Neural crest cell (in vitro differentiated cells): ENCODE measurements around the gene SLIT3. TPM values are rescaled to one million over a fixed set of nuclear protein-coding genes. Genes with fewer than 3 reads are reported as not detected.

Experiments
- DNase-seq: peaks from one replicate; pipeline ENCODE4 v3.0.0; 2021; ENCODE audit warnings: low read depth, mixed read lengths, low spot score
- H3K27ac Mint-ChIP-seq: one replicate; pipeline ENCODE4 v1.8.0; 2021; ENCODE audit warnings: mild to moderate bottlenecking, mixed read lengths; ENCODE audit not compliant: unreplicated experiment
- H3K27me3 Mint-ChIP-seq: 2 replicates; pipeline ENCODE4 v1.8.0; 2021; ENCODE audit warnings: low read depth, mild to moderate bottlenecking, mixed read lengths
- H3K36me3 Mint-ChIP-seq: 2 replicates; pipeline ENCODE4 v1.8.0; 2021; ENCODE audit warnings: low read depth, mild to moderate bottlenecking, mixed read lengths
- H3K4me1 Mint-ChIP-seq: 2 replicates; pipeline ENCODE4 v1.8.0; 2021; ENCODE audit warnings: mixed read lengths
- H3K4me3 Mint-ChIP-seq: one replicate; pipeline ENCODE4 v1.8.0; 2021; ENCODE audit warnings: mild to moderate bottlenecking, mixed read lengths
- H3K9me3 Mint-ChIP-seq: 2 replicates; pipeline ENCODE4 v1.8.0; 2021; ENCODE audit warnings: mixed read lengths
- total RNA-seq: library from RNA; stranded (reverse); gene quantifications from 2 replicates; pipeline ENCODE4 v1.2.1, GENCODE V29; 2021
- TF ChIP-seq, protein P1 (sequence below): fragments of 200-600 bp; sonication (generic); conservative IDR thresholded peaks from 2 replicates; pipeline ENCODE4 v1.5.0; 2021; ENCODE audit warnings: antibody characterized with exemption, mild to moderate bottlenecking

Gene SLIT3
- total RNA-seq, 1 donor from 2014 or later, result 13.3 TPM

DNA sequence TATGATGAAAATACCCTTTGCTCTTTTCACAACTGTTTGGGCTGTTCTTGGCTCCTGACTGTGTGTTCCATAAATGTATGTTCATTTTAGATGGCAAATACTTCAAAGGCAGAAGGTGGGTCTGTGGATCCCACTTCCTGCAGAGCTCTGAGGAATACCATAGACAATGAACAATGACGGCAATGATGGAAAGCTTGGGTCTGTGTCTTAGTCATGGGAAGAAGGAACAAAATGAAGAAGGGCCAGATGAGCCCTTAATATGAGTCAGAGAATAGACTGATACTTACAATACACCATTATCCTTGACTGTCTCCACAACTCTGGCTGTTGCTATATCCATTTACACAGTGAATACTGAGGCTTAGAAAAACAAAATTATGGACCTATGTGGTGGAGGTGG is 126.0 kb downstream of the SLIT3 start:
- DNase-seq, result no peak
- Mint-ChIP-seq H3K4me1 (peaks cover 6% of the 10 kb centered on the region), H3K36me3 (no peaks in the 10 kb centered on the region), H3K4me3 (no peak overlapping the region), H3K9me3 (no peaks in the 10 kb centered on the region), H3K27me3 (no peaks in the 10 kb centered on the region), H3K27ac (no peak overlapping the region)
- TF ChIP-seq, protein P1, sequence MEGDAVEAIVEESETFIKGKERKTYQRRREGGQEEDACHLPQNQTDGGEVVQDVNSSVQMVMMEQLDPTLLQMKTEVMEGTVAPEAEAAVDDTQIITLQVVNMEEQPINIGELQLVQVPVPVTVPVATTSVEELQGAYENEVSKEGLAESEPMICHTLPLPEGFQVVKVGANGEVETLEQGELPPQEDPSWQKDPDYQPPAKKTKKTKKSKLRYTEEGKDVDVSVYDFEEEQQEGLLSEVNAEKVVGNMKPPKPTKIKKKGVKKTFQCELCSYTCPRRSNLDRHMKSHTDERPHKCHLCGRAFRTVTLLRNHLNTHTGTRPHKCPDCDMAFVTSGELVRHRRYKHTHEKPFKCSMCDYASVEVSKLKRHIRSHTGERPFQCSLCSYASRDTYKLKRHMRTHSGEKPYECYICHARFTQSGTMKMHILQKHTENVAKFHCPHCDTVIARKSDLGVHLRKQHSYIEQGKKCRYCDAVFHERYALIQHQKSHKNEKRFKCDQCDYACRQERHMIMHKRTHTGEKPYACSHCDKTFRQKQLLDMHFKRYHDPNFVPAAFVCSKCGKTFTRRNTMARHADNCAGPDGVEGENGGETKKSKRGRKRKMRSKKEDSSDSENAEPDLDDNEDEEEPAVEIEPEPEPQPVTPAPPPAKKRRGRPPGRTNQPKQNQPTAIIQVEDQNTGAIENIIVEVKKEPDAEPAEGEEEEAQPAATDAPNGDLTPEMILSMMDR, result no peak

DNA sequence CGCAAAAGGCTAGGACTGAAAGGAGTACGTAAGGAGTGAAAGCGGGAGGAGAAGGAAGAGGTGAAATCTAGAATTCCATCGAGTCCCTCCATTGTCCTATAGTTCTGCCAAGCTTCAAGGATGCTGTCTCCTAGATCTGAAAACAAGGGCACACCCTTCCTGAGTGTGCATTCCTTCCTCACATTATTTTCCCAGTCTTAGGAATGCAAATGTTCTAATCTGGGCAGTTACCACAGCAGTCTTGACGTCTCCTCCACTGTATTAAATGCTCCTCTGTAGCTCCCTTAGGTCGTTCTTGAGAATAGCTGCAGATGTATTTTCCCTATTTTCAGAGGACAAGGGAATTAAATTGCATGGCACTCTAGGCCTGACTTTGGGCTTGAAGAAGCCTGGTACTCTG is 127.6 kb downstream of the SLIT3 start:
- H3K27ac Mint-ChIP-seq, result no peak overlapping the region
- H3K4me1 Mint-ChIP-seq, result peaks cover 6% of the 10 kb centered on the region
- no peak overlapping the region for H3K4me3 Mint-ChIP-seq
- DNase-seq, result no peak
- no peaks in the 10 kb centered on the region for H3K9me3 Mint-ChIP-seq
- no peaks in the 10 kb centered on the region for H3K36me3 Mint-ChIP-seq
- TF ChIP-seq, protein P1, result no peak
- H3K27me3 Mint-ChIP-seq, result no peaks in the 10 kb centered on the region

DNA sequence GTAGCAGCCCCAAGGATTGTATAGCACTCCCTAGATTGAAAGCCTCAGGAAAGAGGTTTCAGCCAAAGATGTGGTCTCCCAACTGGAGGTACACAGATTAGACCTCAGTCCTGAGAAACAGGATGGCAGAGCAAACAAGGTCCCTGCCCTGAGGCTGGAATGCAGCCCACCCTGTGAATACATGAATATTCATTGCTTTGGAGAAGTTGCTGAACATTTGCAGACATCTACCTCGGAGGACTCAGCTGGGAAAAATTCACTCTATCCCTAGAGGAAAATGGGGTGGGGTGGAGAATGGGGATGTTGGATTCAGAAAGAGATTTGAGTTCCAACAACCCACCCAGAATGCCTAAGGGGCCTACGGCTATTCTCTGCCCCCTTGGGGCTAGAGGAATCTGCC is 129.4 kb downstream of the SLIT3 start:
- DNase-seq, result no peak
- no peaks in the 10 kb centered on the region for H3K9me3 Mint-ChIP-seq
- H3K27ac Mint-ChIP-seq, result no peak overlapping the region
- H3K4me3 Mint-ChIP-seq, result no peak overlapping the region
- H3K4me1 Mint-ChIP-seq, result peaks cover 6% of the 10 kb centered on the region
- TF ChIP-seq, protein P1, result no peak
- H3K36me3 Mint-ChIP-seq, result no peaks in the 10 kb centered on the region
- no peaks in the 10 kb centered on the region for H3K27me3 Mint-ChIP-seq

DNA sequence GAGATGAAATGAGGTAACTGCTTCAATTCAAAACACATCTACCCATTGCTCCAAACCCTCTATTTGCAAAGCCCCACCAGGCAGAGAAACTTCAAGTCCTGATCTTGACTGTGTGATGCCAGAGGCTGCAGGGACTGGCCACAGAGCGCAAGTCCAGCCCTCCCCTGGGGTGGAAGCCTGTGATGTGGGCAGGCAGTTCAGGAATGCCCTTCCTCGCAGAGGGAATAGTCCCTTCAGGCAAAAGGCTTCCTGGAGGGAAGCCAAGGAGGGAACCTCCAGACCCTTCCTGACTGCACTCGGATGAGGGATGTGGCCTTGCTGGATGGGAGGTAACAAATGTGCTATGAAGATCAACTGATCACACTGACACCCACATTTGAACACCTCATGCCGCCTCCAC is 131.2 kb downstream of the SLIT3 start:
- DNase-seq, result no peak
- Mint-ChIP-seq H3K4me1 (peaks cover 6% of the 10 kb centered on the region), H3K4me3 (no peak overlapping the region)

DNA sequence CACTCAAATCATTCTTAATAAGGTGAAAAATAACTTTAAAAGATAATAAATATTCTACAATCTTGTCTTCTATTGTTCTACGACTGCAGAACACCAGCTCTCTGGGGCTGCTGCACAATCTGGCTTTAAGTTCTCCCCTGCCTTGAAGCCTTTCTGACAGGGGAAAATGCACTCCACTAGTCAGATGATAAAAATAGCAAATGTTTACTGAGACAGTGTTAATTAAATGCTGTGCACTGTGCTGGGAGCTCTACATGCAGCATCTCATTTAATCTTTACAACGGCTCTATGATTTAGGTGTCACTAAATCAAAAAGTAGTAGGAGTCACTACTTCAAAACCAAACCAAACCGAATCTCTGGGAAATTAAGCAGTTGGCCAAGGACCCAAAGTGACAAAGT is 132.7 kb downstream of the SLIT3 start:
- no peak for DNase-seq
- Mint-ChIP-seq H3K27me3 (no peaks in the 10 kb centered on the region), H3K4me3 (no peak overlapping the region), H3K9me3 (no peaks in the 10 kb centered on the region), H3K27ac (no peak overlapping the region), H3K36me3 (no peaks in the 10 kb centered on the region), H3K4me1 (peaks cover 6% of the 10 kb centered on the region)
- TF ChIP-seq, protein P1, result no peak

More for the DNA sequence above, 131.2 kb downstream of the SLIT3 start:
- TF ChIP-seq, protein P1, result no peak
- Mint-ChIP-seq H3K36me3 (no peaks in the 10 kb centered on the region), H3K27ac (no peak overlapping the region), H3K9me3 (no peaks in the 10 kb centered on the region), H3K27me3 (no peaks in the 10 kb centered on the region)

DNA sequence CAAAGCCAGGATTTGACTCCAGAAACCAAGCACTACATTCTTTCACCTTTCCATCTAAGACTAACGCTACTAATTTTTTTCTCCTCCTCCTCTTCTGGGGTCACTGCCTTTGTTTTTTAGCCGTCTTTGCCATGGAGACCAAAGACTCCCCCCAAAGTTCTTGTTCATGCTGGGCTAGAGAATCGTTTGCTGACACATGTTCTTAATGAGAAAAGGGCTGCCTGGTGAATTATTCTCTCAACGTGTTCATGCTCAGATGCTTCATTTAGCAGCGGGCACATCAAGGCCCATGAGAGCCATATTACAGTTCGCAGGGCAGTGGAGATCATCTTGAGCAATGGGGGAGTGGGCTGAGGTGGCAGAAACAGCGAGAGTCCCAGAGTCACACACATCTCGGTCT is 134.9 kb downstream of the SLIT3 start:
- H3K27me3 Mint-ChIP-seq, result no peaks in the 10 kb centered on the region
- TF ChIP-seq, protein P1, result no peak
- H3K4me3 Mint-ChIP-seq, result no peak overlapping the region
- peaks cover under 1% of the 10 kb centered on the region for H3K36me3 Mint-ChIP-seq
- no peak for DNase-seq
- peaks cover under 1% of the 10 kb centered on the region for H3K9me3 Mint-ChIP-seq
- H3K27ac Mint-ChIP-seq, result no peak overlapping the region
- peaks cover 11% of the 10 kb centered on the region for H3K4me1 Mint-ChIP-seq
